ENCODE measurements around the gene POLD4.
"Not testable (repeated sequence)": the region's sequence is repeated elsewhere in the genome, so short reads cannot be mapped to it uniquely, and the experiment has no call there.

POLD4 gene

DNA sequence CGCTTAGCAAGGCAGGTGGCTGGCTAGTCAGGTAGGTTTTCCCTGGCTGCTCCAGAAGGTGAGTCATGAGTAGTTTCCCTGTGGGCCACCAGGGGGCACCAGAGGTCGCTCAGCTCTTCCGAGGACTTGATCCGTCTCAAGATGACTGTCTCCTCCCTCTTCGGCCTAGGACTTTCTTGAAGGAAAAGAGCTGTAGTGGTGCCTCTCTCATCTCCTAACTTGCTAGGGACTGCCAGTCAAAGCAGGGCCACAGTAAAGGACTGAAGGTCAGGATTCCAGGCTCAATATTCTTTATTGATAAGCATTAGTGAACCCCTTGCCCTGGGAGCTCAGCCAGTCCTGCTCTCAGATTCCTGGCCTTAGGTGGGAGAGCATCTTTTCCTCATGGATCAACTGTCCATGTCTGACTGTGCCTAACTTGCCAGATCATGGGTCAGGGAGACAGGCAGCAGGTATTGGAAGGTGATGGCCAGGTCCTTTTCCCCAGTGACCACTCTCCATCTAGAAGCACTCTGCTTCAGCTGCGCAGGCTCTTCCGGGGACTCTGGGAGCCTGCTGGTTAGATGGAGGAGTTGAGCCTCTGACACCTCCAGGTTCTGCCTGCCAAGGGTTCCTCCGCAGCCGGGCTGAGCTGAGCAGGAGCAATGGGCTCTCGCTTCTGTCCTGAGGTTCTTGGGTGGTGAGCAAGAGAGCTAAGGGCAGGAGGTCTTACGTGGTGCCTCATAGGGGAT lies 1.9 kb downstream of the POLD4 start:
- DNase-seq = no peak

DNA sequence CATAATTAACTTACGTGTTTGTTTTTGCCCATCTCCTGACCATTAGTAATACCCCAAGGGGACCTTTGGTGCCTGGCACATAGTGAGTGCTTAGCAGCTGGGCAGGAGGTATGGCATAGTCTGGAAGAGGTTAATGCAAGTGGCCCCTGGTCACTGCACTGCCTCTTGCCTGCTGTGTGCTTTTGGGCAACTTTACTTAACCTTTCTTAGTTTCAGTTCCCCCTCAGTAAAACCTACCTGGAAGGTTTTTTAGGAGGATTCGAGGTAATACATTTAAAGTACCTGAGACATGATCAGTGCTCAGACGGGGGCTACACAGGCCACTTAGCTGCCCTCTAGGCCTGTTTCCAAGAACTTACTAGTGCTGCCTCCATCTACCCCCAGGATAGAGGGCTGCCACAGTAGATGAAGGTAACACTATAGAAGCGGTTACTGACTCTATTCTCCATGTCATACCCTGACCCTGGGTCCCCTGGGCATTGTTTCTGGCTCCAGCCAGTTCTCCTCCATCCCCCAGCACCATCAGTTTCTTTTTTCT lies 3.3 kb downstream of the POLD4 start:
- no peak for DNase-seq

DNA sequence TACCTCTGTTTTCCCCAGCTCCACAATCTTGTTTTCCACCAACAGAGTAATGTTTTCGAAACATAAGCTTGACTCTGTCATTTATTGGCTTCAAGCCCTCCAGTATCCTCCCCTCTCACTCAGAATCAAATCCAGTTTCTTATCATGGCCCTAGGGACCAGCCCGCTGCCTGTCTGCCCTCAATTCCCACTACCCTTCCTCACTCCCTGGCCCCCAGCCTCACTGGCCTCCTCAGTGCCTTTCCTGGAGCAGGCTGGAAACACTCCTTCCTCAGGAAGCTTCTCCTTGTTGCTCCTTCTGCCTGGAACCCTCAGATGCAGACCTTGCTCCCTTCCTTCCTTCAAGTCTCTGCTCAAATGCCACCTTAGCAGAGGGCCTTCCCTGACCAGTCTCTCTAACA lies 3.9 kb downstream of the POLD4 start:
- DNase-seq = no peak

DNA sequence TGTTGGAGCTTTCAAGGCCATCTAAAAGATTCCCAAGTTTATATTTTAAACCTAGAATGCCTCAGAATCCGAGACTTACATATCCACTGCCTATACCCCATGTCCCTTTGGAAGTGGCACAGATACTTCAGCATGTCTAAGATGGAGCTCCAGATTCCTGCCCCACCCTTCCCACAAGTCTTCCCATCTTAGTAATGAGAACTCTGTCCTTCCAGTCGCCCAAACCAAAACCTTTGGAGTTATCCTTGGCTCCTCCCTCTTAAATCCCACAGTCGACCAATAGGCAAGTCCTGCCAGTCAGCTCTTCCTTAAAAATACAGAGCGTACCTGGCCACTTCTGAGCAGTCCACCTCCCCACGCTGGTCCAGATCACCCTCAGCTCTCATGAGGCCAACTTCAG lies 4.3 kb downstream of the POLD4 start:
- no peak for DNase-seq

DNA sequence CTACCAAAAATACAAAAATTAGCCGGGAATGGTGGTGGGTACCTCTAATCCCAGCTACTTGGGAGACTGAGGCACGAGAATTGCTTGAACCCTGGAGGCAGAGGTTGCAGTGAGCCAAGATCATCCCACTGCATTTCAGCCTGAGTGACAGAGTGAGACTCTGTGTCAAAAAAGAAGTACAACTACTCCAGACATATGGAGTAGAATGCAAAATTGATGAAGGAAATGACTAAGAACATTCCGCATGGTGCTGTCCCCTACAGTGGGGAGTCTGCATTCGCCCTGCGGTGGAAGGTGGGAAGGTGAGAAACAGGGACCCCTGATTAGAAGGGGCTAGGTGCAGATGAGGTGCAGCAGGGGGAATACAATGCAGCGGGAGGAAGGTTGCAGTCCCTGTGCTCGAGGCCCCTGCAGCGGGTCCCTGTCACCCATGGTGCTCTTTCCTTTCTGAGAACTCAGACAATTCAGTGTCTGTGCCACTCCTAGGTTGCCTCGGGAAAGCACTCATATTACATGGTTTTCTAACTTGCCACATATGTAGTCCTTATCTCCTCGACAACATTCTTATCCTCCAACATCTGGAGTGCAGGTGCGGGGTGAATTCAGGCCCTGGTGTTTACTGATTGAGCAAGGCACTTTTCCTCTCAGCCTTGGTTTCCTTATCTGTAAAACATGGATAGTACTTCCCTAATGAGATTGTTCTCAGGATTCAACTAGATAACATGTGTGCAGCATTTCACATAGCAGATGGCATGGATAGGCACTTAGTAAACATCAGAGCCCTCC lies 5.2 kb downstream of the POLD4 start:
- no peak for DNase-seq

DNA sequence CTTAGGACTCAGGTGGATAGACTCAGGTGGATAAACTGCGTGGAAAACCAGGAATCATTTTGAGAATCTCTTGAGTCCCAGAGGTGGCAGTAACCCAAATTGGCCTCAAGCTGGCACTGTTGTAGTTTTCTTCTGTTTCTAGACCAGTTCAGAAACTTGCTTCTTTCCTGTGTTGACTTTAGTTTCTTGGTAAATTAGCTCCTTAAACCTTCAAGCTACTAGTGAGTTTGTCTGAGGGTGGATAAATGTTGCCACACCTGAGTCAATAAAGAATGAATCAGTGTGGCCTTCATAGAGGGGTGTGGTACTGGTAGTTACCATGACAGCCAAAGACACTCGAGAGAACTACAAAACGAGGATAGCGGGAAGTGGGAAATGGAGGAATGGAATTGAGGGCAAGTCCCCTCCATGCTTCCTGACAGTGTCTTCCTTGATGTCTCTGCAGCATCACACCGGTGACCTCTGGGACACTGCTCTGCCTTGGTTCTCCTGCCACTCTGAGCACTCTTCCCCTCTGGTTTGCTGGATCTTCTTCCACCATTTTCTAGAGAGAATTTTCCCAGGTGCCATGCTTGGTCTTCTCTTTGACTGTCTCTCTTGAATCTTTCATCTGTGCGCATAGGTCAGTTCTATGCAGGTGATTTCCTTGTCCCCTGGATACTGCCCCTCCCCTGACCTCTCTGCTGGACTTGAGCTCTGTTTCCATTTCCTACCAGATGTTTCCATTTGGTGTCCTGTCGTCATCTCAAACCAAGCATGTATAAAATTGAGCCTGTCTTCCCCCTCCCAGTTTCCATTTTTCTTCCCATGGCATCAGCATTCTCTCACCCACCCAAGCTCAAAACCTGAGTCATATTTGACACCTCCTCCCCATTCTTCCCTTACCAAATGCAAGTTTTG lies 7.2 kb downstream of the POLD4 start:
- no peak for DNase-seq

DNA sequence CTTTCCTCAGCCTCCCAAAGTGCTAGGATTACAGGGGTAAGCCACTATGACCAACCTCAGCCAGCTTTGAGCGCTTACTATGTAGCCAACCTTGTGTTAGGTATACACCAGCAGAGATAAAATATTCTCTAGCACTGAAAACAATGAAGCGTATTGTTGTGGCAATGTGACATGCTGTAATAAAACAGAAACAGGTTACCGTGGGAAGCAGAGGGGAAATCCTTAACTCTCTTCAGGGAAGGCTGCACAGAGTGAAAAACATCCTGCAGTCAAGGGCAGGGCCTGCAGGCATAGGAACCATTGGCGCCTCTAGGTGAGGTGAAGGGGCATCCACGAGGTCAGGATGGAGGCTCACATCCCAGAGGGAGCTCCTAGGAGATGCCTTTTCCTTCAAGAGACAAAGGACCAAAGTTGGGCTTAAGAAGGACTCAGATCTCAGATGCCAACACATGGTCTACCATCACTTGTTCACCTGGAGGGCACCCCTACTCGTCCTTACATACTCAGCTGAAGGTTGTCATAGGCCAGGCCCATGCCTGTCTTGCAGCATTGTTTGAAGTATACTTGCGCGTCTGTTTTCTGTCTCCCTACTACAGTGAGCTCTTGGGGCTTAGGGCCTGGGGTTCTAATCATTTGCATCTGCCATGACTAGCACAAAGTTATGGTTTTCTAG lies 8.0 kb downstream of the POLD4 start:
- DNase-seq = no peak

DNA sequence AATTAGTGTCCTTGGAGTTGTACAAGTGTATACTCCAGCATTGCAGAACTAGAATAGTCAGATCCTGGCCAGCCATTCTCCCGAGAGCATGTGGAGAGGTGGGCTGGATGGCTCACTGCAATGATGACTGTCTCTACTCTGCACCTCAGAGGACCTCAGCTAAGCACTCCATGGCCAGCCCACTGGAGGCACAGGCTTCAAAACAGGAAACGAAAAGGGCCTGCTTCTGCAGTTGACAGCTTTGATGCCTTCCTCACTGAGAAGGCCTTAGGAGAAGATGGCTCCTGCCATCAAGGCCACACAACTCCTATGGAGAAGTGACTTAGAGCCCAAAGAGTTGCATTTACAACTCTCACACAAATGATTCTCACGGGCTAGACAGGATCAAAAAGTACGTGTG lies 9.1 kb downstream of the POLD4 start:
- no peak for DNase-seq

DNA sequence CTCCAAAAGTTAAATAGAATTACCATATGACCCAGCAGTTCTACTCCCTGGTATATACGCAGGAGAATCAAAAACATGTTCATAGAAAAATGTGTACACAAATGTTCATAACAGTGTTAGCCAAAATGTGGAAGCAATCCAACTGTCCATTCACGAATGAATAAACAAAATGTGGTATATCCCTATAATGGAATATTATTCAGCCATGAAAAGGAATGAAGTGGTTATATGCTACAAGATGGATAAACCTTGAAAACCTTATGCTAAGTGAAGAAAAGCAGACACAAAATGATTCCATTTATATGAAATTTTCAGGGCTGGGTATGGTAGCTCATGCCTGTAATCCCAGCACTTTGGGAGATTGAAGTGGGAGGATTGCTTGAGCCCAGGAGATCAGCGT lies 16.1 kb downstream of the POLD4 start:
- no peak for DNase-seq

DNA sequence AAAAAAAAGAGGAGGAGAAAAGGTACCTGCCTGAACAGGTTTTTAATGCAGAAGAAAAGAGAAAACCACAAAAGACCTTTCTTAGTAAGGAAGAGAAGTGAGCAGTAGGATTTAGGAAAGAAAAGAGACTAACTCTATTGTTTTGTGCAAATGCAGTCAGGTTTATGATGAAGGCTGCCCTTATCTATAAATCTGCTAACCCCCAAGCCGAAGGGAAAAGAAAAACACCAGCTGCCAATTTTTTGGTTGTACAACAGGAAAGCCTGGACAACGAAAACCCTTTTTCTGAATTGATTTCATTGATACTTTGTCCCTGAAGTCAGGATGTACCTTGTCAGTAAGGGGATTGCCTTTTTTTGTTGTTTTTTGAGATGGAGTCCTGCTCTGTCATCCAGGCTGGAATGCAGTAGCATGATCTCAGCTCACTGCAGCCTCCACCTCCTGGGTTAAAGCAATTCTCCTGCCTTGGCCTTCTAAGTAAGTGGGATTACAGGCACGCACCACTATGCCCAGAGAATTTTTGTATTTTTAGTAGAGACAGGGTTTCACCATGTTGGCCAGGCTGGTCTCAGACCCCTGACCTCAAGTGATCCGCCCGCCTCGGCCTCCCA lies 21.2 kb downstream of the POLD4 start:
- DNase-seq = no peak

DNA sequence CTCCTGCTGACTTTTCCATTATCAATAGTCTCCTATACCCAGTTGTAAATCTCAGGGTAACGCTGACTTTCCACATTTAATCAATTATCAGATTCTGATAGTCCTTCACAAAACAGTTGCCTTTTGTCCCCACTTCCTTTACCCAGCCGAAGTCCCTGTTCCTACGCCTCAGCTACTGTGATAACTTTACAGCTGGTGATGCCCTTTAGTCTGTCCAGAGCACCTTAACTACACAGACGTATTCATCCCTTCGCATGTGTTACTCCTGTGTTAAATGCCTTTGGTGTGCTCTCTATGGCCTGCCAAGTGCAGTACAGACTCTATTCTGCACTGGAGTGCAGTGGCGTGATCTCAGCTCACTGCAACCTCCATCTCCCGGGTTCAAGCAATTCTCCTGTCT lies 29.8 kb downstream of the POLD4 start:
- DNase-seq = no peak

DNA sequence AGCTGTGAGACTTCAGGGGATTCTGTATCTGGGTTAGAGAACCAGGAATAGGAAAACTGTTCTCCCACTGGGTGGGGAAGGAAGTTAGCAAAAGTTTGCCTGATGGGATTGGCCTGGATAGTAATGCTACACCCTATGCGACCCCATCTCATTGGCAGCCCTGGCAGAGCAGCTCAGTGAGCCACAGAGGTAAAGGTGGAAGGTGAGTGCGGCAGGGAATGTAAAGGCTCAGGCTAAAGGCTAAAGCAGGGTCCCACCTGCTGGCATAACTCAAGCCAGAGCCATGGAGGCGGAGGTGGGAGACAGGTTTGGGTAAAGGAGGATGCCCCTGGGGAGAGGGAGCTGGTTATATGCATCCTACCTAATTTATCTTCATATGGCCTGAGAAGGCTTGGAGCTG lies 31.3 kb downstream of the POLD4 start:
- DNase-seq = no peak

DNA sequence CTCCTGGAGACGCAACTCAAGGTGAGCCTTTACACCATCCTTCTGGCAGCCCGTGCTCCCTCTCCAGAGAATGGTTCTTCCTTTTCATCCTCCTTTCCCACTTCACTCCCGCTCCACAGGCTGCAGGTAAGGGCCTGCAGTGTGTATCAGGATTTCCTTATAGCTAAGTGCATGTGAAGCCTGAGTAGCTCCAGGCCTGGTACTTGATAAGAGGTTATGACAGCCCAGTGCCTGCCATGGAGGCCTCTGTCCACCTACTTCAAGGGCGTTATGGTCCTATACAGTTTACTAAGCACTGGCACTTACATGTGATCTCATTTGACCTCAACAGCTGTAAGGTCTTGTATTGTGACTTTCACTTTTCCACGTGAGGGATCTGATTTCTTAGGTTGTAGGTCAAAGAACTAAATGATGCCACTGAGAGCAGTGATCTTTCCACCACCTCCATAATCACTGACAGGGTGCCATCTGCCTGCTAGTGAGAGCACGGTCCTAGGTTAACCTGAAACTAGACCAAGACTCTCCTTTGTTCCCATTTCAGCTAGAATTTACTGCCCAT lies 32.0 kb downstream of the POLD4 start:
- DNase-seq = no peak

DNA sequence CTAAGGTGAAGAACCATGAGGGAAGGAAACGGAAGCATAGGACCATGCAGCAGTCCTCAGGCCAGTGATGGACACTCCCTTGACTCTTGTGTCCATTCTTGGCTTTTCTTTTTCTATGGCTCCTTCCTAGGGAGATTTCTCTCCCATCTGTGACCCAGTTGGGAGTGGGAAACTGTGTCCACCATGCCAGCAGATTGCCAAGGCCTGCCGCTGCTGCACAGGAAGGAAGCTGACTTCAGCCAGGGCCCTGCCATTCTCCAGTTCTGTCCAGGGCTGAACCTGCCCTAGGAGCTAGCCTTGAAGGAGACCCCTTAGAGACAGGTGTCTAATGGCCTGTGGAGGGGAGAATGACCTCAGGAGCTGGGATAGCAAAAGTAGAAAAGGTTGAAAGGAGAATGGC lies 32.7 kb downstream of the POLD4 start:
- no peak for DNase-seq

DNA sequence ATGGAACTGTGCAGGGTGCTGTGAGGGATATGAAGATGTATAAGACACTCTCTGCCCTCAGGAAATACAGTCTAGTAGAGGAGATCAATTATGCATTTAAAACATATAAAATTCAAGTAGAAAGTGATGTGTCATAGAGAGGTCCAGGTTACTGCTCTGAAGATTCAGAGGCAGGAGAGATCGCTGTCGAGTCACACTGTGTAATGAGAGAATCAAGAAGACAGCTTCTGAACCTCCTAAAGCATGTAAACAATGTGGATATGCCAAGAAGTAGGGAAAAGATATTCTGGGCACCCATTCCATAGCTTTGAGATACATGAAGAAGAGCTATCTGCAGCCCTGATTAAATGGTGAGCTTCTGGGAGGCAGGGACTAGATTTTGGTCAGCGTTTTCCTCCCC lies 33.3 kb downstream of the POLD4 start:
- DNase-seq = no peak

DNA sequence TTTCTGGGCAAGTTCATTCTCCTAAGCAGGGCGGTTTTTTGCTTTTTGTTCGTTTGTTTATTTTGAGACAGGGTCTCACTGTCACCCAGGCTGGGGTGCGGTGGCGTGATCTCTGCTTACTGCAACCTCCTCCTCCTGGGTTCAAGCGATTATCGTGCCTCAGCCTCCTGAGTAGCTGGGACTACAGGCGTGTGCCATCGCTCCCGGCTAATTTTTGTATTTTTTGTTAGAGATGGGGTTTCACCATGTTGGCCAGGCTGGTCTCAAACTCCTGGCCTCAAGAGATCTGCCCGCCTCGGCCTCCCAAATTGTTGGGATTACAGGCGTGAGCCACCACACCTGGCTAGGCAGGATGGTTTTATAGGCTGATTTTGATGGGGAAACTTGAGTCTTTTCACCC lies 34.5 kb downstream of the POLD4 start:
- not testable (repeated sequence) for DNase-seq

DNA sequence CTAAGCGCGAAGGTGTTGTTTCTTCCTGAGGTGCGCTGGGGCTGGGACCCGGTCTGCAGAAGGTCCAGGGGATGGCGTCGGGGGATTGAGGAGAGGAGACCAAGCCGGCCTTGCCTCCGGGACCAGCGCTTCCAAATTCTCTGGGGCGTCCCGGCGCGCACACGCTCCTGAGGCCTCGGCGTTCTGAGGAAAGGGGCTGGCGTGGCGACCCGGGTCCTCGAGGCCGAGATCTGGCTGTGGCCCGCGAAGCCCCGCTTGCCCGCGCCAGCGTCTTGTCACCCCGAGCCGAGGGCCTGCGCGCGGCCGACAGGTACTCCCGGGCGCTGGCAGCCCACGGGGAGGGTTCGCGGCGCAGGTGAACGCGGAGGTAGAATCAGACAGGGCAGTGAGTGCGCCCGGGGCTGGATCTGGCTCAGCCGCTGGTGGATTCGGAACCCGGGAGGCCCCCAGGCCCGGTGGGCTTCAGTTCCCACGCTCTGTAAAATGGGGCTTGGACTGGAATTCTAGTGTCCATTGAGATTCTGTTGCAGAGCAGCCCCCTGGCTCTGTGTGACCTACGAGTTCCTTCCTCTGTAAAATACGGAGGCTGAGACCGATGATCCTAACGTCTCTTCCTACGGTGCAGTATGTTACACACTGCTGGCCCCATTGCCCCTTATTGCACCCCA lies 35.3 kb downstream of the POLD4 start:
- DNase-seq = no peak

DNA sequence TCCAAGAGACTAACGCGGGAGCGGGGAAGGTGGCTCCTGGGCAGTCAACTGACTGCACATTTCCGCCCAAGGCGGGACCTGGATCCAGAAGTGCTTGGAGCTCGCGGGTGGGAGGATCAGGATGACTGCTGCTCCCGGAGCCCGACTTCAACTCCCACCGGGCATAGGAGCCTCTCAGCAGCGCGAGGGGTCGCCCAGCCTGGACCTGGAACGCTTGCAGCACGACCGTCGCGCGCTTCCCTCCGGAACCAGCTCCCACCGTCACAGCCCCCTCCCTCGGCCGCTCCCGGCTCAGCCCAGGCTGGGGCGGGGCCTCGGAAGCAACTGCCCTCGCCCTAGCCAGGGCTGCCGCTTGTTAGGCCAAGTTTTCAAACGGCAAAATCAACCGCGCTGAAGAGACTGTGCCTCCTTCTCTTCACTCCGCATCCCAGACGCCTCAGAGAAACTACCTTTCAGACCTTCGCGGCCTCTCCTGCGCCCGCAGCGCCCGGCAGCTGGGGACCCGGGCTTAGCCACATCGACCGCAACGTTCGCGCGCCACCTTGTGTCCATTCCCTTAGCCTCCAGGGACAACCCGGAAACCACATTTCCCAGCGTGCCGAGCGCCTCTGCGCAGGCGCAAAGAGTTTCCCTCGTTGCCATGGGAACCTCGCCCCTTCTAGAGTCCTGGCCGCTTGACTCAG lies 36.0 kb downstream of the POLD4 start:
- DNase-seq = peak; percentile 53

DNA sequence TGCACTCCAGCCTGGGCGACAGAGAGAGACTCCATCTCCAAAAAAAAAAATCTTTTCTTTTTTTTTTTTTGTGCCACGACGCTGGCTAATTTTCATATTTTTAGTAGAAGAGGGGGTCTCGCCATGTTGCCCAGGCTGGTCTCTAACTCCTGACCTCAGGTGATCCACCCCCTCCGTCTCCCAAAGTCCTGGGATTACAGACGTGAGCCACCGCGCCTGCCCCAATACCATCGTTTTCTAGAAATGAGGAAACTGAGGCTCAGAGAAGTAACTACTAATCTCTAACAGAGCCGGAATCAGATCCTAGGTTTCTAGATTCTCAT lies 36.5 kb downstream of the POLD4 start:
- DNase-seq = no peak

DNA sequence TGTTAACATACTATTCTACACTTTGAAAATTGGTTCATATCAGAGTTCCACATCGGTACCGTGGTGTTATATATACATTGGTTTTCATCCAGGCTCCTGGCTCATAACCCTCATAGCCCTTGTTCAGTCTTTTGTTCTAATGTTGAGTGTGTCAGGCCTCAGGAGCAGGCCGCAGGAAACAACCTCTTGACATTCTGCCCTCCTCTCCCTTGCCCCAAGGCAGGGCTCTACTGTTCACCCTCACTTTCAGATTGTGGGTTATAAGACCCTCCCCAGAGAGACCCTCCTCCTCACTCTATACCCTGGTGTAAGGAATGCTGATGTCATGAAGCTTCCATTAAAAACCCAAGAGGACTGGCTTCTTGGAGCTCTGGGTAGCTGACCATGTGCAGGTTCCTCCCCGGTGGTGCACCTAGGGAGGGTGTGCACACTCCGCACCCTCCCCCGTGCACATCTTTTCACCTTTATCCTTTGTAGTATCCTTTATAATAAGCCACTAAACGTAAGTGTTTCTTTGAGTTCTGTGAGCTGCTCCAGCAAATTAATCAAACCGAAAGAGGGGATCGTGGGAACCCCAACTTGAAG lies 37.9 kb downstream of the POLD4 start:
- no peak for DNase-seq

DNA sequence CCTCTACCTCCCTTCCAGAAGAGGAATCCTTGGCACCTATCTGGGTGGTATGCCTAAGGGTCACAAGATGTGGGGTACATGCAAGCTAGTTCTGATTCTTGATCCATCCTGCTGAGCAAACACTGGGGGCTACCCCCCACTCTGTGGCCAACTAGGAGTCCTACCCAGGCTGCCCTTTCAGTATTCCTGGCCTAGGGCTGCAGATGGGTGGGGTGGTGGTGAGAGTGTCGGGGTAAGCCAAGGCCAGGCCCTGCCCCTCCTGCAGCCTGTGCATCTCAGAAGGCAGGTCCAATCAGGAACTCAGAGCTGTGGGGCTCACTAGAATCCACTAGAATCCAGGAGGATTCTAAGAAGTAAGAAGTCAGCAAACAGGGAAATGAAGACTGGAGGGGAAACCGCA lies 39.1 kb downstream of the POLD4 start:
- no peak for DNase-seq
